ENCODE data around the gene RAD51B.

The RAD51B gene

DNA sequence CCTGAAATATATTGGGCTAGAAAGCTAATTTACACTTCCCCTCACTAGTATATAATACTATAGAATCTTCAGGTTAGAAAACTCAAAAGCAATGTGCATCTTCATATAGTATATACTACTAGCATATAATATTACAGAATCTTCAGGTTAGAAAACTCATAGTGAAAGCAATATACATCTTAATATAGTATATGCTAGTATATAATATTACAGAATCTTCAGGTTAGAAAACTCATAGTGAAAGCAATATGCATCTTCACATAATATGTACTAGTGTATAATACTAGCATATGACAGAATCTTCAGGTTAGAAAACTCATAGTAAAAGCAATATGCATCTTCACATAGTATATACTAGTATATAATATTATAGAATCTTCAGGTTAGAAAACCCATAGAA is 643.7 kb downstream of the RAD51B start:
- TF ChIP-seq, protein P1, sequence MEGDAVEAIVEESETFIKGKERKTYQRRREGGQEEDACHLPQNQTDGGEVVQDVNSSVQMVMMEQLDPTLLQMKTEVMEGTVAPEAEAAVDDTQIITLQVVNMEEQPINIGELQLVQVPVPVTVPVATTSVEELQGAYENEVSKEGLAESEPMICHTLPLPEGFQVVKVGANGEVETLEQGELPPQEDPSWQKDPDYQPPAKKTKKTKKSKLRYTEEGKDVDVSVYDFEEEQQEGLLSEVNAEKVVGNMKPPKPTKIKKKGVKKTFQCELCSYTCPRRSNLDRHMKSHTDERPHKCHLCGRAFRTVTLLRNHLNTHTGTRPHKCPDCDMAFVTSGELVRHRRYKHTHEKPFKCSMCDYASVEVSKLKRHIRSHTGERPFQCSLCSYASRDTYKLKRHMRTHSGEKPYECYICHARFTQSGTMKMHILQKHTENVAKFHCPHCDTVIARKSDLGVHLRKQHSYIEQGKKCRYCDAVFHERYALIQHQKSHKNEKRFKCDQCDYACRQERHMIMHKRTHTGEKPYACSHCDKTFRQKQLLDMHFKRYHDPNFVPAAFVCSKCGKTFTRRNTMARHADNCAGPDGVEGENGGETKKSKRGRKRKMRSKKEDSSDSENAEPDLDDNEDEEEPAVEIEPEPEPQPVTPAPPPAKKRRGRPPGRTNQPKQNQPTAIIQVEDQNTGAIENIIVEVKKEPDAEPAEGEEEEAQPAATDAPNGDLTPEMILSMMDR (IDR thresholded peaks at IDR 0.05; ENCODE audit: extremely low read depth, missing control alignments), result no peak
- no peak for DNase-seq (ENCODE audit: low spot score)

GRCh38 chr14:68463705-68464374 is 644.3 kb downstream of the RAD51B start:
- no peak for DNase-seq (ENCODE audit: low spot score)
- TF ChIP-seq, protein P1 (IDR thresholded peaks at IDR 0.05; ENCODE audit: extremely low read depth, missing control alignments), result no peak

- TF ChIP-seq, protein P1 (IDR thresholded peaks at IDR 0.05; ENCODE audit: extremely low read depth, missing control alignments), result no peak
- DNase-seq (ENCODE audit: low spot score), result no peak
Measured at GRCh38 chr14:68464711-68465110, 645.1 kb downstream of the RAD51B start.

DNA sequence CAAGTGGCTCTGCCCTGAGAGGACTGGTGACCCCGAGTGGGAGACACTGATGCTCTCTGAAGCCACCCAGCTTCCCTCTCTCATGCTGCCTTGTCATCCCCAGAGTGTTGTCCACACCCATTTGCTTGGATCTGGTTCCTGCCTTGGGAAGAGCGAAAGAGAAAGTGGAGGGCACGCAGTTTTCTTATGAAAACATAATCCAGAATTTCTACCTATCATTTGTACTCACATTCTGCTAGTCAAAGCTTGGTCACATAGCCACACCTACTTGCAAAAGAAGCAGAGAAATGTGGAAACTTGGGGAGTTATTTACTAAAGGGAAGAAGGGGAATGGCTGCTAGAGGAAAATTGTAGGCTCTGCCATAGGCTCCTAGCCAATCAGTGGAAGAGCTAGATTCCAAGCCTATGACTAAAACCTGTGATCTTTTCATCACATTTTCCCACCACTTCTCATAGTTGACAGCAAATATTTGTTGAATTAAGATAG is 647.0 kb downstream of the RAD51B start:
- no peak for DNase-seq (ENCODE audit: low spot score)

DNA sequence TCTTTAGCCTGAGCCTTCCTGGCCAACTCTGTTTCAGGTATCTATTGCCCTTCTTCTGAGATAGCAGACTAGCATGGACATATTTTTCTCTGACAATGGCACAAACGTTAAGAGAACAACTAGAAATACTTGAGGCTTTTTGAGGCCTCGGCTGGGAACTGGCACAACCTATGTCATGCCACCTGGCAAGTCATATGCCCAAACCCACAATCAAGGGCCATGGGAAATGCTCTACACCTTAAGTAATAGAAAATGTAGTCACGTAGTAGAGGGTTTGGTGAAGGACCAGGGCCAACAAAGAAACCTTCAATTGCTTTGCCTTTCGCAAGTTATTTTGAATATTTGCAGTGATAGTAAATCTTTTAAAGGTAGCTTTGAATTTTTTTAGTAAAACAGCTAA is 647.8 kb downstream of the RAD51B start:
- TF ChIP-seq, protein P1 (IDR thresholded peaks at IDR 0.05; ENCODE audit: extremely low read depth, missing control alignments), result no peak
- DNase-seq (ENCODE audit: low spot score), result no peak

More for the DNA sequence above, 647.0 kb downstream of the RAD51B start:
- TF ChIP-seq, protein P1 (IDR thresholded peaks at IDR 0.05; ENCODE audit: extremely low read depth, missing control alignments), result no peak

GRCh38 chr14:68468437-68469207 is 649.0 kb downstream of the RAD51B start:
- no peak for DNase-seq (ENCODE audit: low spot score)
- TF ChIP-seq, protein P1 (IDR thresholded peaks at IDR 0.05; ENCODE audit: extremely low read depth, missing control alignments), result no peak

DNA sequence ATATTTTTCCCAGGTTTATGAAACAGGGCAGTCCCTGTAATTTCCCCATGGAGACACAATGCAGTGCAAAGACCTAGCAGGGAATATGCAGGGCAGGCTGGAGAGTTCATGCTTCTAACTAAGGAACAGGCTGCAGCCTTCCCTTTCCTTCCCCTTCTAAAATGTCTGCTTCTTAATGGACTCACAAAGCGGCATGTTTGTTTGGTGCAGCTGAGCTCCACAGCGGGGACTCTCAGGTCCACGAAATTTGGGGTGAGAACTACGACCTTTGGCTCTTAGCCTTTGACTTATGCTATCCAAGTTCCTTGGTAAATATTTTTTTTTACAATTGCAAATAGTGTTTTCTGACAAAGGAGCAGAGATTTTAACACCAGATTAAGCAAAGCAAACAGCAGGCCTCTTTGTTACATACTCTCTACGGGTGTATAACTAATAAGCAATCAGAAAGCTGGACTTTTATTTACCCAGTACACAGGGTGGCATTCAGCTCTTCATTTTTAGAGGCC is 649.7 kb downstream of the RAD51B start:
- TF ChIP-seq, protein P1 (IDR thresholded peaks at IDR 0.05; ENCODE audit: extremely low read depth, missing control alignments), result no peak
- no peak for DNase-seq (ENCODE audit: low spot score)

Measured in GM20000 (cell line).